ENCODE measurements around the gene CEP85.

The CEP85 gene

GRCh38 chr1:26200413-26200812 lies 33.6 kb upstream of the CEP85 start:
- H3K4me3 ChIP-seq (ENCODE audit: low read depth, low read length) = no peak overlapping the region

DNA sequence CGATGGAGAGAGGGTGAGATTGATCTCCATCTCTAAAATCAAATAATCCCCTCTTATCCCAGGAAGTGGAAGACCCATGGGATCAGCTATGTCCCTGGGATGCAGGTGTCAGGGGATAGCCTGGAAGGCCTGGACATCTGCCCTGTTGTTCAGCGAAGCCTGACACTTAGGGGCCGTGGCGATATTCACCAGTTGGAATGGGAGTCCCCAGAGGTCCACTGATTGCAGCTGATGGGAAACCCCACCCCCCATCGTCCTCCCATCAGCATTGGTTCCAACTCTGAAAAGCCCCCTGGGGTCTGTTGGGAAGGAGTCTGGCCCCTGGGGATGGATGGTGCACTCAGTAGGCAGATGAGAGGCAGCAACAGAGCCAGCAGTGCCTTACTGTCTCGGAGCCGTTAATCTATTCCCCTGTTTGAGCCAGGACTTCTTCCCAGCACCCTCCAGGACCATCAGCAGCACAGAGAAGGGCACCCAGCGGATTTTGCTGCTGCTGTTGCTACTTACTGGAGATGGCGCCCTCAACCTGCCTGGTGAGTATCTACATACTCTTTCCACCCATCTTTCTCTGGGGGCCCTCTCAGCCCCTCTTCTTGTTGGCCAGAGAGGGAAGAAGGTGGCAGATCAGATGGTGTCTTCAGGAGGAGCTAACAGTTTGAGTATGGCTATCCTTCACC lies 30.2 kb upstream of the CEP85 start:
- ChIA-PET POLR2A (interaction anchor here (0.7 kb wide), 1 partner anchor 168 kb away, joined by 3 read pairs; no protein-coding TSS in a partner anchor), CTCF (interaction anchor here (0.6 to 1.6 kb wide), 3 partner anchors 34 to 118 kb away, joined by 3 to 7 read pairs (median 4); partner anchors contain the start of genes C1orf232 and ZNF593)
- no peak for TF ChIP-seq CTCF (IDR thresholded peaks at IDR 0.05; ENCODE audit: insufficient read depth, low read length, missing control alignments)
- no peak for DNase-seq (ENCODE audit: low read depth, low spot score)
- H3K4me3 ChIP-seq (ENCODE audit: low read depth, low read length) = no peak overlapping the region

More at GRCh38 chr1:26200413-26200812, 33.6 kb upstream of the CEP85 start:
- no peak for TF ChIP-seq CTCF (IDR thresholded peaks at IDR 0.05; ENCODE audit: insufficient read depth, low read length, missing control alignments)
- CTCF ChIA-PET = interaction anchor here (1.6 kb wide), 1 partner anchor 34 kb away, joined by 6 read pairs; the partner anchor contains the start of gene CEP85
- no peak for DNase-seq (ENCODE audit: low read depth, low spot score)
- POLR2A ChIA-PET = no interaction called here

DNA sequence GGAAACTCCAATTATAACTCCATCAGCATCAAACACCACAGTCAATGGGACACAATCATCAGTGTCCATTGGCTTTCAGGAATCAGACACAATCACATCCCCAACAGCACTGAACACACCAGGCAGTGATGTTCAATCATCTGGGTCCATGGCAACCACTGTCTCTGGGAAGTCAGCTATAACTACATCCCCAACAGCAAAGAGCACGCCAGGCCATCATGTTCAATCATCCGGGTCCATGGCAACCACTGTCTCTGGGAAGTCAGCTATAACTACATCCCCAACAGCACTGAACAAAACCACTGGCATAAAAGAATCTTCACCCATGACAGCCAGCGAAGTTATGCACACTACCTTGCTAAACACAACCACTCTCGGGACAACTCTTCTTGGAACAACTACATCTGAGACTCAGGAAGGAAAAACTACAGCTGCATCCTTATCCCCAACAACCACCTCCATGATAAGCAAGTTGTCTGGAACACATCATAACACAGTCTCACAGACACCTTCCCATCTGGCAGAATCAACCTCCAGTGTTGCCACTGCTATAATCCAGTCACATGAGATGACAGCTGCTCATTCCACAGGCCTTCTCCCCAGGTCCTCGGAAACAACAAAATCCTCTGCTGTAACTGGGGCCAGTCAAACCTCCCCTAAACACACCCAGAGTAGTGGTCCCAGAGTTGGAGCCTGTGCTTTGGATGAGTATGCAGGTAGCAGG lies 23.7 kb upstream of the CEP85 start:
- no peak for DNase-seq (ENCODE audit: low read depth, low spot score)
- POLR2A ChIA-PET = interaction anchor here (0.6 kb wide), 1 partner anchor 69 kb away, joined by 3 read pairs; the partner anchor contains the start of gene SH3BGRL3
- TF ChIP-seq CTCF (IDR thresholded peaks at IDR 0.05; ENCODE audit: insufficient read depth, low read length, missing control alignments) = no peak
- CTCF ChIA-PET = interaction anchor here (0.8 to 3.8 kb wide), 5 partner anchors 8 to 38 kb away, joined by 3 to 26 read pairs (median 3); partner anchors contain the start of genes CEP85 and ZNF593OS
- H3K4me3 ChIP-seq (ENCODE audit: low read depth, low read length) = no peak overlapping the region

DNA sequence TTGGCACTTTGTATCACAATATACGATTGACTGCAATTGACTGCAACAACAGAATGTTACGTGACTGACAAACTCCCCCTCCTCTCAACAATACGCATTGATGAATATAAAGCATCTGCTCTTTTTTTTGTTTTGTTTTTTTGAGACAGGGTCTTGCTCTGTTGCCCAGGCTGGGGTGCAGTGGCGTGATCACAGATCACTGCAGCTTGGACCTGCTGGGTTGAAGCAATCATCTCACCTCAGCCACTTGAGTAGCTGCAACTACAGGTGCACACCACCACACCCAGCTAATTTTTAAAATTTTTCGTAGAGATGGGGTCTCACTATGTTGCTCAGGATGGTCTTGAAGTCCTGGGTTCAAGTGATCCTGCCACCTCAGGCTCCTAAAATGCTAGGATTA lies 21.3 kb upstream of the CEP85 start:
- ChIA-PET CTCF (interaction anchor here (0.9 to 3.8 kb wide), 4 partner anchors 15 to 108 kb away, joined by 3 to 26 read pairs (median 3); partner anchors contain the start of genes CEP85 and ZNF593), POLR2A (no interaction called here)
- no peak for TF ChIP-seq CTCF (IDR thresholded peaks at IDR 0.05; ENCODE audit: insufficient read depth, low read length, missing control alignments)

DNA sequence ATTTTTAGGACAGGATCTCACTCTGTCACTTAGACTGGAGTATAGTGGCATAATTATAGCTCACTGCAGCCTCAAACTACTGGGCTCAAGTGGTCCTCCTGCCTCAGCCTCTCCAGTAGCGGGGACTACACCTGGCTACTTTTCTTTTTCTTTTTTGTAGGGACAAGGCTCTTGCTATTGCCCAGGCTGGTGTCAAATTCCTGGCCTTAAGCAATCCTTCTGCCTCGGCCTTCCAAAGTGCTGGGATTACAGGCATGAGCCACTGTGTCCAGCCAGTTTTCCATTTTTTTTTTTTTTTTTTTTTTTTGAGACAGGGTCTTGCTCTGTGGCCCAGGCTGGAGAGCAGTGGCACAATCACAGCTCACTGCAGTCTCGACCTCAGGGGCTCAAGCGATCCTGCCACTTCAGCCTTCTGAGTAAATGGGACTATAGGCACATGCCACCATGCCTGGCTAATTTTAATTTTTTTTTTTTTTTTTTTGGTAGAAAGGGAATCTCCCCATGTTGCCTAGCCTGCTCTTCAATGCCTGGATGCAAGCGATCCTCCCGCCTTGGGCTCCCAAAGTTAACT lies 20.6 kb upstream of the CEP85 start:
- H3K4me3 ChIP-seq (ENCODE audit: low read depth, low read length) = no peak overlapping the region
- POLR2A ChIA-PET = no interaction called here
- CTCF ChIA-PET = interaction anchor here (1.2 to 3.8 kb wide), 3 partner anchors 13 to 44 kb away, joined by 3 to 26 read pairs (median 3); partner anchors contain the start of genes CEP85 and ZNF593
- DNase-seq (ENCODE audit: low read depth, low spot score) = no peak
- no peak for TF ChIP-seq CTCF (IDR thresholded peaks at IDR 0.05; ENCODE audit: insufficient read depth, low read length, missing control alignments)

More for the DNA sequence above, 21.3 kb upstream of the CEP85 start:
- DNase-seq (ENCODE audit: low read depth, low spot score) = no peak
- H3K4me3 ChIP-seq (ENCODE audit: low read depth, low read length) = no peak overlapping the region

Data from AG04449 (cell line).